GM18951 (cell line): ENCODE results near the gene SRSF5.

Experiments
- POLR2A ChIP-seq: IDR thresholded peaks from 4 replicates; pipeline ENCODE4 v1.6.1; 2011; ENCODE audit warnings: mild to moderate bottlenecking; ENCODE audit not compliant: insufficient read length, insufficient read depth; ENCODE audit errors: extremely low read depth
- in situ Hi-C: fragments of 300-500 bp; cut with MboI; formaldehyde crosslinking; loops from one replicate; pipeline ENCODE4 v1.12.0; 2022; ENCODE audit warnings: low sequenced_read_pairs, mixed read lengths, inconsistent platforms; ENCODE audit not compliant: unreplicated experiment

Gene SRSF5

GRCh38 chr14:69776875-69777453 is 10.0 kb downstream of the SRSF5 start:
- in situ Hi-C loops = no loop called here
- TF ChIP-seq POLR2A = no peak

DNA sequence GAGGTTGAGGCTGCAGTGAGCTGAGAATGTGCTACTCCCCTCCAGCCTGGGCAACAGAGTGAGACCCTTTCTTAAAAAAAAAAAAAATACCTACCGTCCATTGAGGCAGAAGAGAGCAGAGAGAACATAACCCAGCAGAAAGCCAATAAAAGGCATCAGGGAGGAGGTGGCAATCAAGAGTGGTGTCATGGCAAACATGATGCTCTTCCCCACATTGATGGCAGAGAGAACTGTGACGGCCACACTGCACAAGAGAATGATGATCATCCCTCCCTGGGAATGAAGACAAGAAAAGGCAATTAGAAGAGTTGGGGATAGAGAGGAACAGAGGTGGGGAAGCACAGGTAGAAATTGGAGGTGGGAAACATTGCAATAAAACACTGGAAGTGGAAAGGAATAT is 12.1 kb downstream of the SRSF5 start:
- in situ Hi-C loops = no loop called here
- no peak for TF ChIP-seq POLR2A

DNA sequence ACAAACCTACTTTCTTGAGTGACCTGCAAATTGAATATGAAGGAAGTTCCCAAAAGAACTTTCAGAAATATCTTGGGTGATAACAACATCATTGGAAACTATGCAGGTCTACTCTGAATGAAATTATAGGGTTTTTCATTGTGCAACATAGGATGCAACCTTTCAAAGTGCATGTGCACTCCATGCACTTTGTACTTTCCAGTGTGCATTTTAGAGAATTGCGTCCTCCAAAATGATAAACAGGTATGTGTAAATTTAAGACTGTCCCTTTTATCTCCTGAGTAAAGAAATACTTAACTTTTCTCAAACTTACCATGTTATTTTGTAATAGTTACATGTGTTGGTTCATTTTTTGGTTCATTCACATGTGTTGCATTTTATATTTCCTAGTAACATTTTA is 13.2 kb downstream of the SRSF5 start:
- in situ Hi-C loops = no loop called here
- TF ChIP-seq POLR2A = no peak

- in situ Hi-C loops = no loop called here
Observed at GRCh38 chr14:69780952-69781351, 14.0 kb downstream of the SRSF5 start.

DNA sequence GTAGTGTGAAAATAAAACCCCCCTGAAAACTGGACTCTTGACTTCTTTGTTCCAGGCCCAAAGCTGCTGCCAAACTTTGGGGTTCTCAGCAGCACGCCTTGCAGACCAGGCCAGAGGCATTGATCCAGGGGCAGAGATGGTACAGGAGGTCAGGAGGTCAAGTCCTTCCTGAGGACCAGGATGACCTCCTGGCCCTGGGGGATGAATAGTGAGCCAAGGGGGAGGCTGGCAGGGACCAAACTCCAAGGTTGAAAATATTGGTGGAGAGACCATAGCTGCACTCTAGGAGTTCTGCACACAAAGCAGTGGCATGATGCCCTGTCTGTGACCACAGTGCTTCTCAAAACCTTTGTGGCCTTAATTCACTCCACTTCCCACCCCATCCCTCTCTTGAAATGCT is 18.0 kb downstream of the SRSF5 start:
- no peak for TF ChIP-seq POLR2A
- in situ Hi-C loops = no loop called here

More at GRCh38 chr14:69780952-69781351, 14.0 kb downstream of the SRSF5 start:
- TF ChIP-seq POLR2A = no peak

DNA sequence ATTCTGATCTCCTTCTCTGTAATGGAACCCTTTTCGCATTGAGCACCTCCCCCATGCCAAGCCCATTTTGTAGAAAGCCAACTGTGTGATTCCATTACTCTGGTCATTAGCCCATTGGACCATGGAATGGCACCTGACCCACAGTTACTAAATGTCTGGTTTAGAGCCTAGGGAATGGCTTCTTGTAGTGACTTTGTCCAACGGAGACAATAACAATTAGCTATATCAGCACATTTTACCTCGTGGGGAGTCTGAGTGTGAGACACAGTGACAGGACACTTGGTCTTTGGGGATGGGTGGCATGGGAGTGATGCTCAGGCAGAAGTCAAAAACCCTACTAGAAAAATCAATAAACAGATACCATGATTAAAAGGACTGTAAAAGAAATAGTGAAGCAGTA is 19.7 kb downstream of the SRSF5 start:
- TF ChIP-seq POLR2A = no peak
- in situ Hi-C loops = no loop called here

- in situ Hi-C loops = no loop called here
- TF ChIP-seq POLR2A = no peak
Observed at GRCh38 chr14:69789118-69789640, 22.2 kb downstream of the SRSF5 start.

DNA sequence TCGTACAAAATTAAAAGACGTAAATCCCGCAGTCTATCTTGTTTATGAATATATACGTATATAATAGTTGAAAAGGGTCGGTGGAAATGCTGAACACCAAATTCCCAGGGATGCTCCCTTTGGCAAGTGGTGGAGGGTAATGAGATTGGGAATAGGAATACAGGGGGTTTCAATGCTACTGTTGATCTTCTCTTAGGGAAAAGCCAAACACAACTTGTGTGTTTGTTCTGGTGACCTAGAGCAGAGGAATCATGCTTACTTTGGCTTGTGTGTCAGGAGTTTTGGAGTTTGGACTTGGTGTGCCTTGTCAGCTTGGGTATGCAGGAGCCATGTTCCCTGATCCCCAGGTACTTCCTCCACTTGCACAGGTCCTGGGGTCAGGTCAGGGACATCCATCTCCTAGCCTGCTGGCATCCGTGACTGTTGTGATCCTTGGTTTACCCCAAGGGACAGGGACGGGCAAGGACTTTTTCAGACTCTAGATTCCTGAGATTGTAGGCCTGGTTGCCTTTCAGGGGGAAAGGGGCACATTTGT is 26.0 kb downstream of the SRSF5 start:
- TF ChIP-seq POLR2A = no peak
- in situ Hi-C loops = no loop called here

GRCh38 chr14:69794791-69795190 is 27.8 kb downstream of the SRSF5 start:
- TF ChIP-seq POLR2A = no peak
- in situ Hi-C loops = no loop called here

DNA sequence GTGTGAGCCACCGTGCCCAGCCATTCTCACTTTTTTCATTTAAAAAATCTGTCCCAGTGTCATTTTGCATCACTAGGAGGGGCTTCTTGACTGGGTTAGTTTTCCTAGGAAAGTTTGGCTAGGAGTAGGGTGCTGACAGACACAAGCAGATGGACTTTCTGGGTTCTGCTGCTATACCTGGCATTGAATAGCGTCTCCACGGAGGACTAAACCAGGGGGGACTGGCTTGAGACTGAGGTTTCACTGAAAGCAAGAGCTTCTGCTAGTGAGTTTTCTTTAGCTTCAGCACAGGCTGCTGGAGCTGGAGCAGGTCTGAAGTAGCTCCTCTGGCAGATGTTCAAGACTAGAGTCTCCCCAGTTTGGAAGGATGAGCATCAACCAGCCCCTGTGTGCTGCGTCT is 28.7 kb downstream of the SRSF5 start:
- in situ Hi-C loops = no loop called here
- TF ChIP-seq POLR2A = no peak

GRCh38 chr14:69796797-69797500 is 30.0 kb downstream of the SRSF5 start, which contains the start of gene SLC10A1:
Gene SLC10A1, minus strand, starts transcription at chr14:69797241. Its CDS starts 86 bp downstream, at chr14:69797155.
- no peak for TF ChIP-seq POLR2A
- in situ Hi-C loops = no loop called here

DNA sequence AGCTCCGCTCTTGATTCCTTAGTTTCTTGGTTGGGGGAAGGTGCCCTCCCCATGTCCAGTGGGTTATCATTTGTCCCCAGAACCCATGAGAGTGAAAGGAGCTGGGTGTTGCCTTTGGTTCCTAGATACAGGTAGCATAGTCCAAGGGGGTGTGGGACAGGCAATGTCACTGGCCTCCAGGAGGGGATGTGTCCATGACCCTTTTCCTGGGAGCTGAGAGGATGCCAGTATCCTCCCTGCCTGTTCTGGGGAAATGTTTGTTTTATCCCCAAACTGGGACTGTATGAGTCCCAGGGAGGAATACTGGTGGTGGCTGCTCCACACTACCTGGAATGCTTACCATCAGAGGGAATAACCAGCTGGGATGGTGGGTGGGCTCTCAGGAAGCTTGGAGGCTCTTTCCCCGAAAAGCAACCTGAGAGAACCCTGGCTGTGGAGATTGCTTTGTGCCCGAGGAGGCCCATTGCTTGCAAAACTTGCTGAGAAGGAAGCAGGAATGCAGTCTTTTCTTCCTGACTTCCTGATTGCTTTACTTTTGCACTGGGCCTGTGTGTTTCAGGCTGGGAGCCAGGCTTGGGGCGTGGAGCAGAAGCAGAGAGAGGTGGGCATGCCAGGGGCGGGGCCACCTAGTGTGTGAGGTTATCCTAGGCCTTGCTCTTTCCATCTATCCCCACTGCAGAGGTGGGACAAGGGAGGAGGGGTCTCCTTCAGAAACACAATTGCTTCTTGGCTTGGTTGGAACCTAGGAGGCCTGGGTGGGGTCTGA is 30.8 kb downstream of the SRSF5 start:
- in situ Hi-C loops = no loop called here
- TF ChIP-seq POLR2A = no peak

DNA sequence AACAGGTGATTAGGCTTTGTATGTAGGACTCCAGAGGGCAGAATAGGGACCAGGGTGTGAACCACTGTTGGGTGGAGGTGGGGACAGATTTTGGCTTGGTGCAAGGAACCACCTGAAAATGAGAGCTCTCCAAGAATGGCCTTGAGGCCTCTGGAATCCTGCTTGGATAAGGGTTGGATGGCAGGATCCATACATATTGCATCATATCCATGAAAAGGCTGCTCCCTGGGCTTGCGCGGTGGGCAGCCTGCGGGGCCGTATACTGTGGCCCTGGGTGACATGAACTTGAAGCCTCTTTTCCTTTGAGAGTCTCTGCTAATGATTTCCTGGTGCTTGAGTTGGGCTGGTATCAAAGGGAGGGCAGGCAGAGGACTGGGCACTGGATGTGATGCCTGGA is 31.4 kb downstream of the SRSF5 start:
- no peak for TF ChIP-seq POLR2A
- in situ Hi-C loops = no loop called here
